Mucosa of descending colon (tissue), 3 donors: ENCODE measurements around the gene ZNF217. TPM values are rescaled to one million over a fixed set of nuclear protein-coding genes. Genes with fewer than 3 reads are reported as not detected.
"Not testable (repeated sequence)": the region's sequence is repeated elsewhere in the genome, so short reads cannot be mapped to it uniquely, and the experiment has no call there.

ENCODE experiments used
- ATAC-seq: fragments of 200-7000 bp; cut with Tn5 transposase; one replicate; pipeline ENCODE4 v1.9.1; 2020; ENCODE audit warnings: mild to moderate bottlenecking, moderate library complexity
- DNase-seq, 3 donors: peaks; one replicate each; pipeline ENCODE4 v3.0.0-alpha.2; 2020
- H3K36me3 ChIP-seq: fragments of 200-600 bp; one replicate; pipeline ENCODE4 v1.8.0; 2021; ENCODE audit warnings: low read depth, mild to moderate bottlenecking
- H3K4me1 ChIP-seq: fragments of 200-600 bp; one replicate; pipeline ENCODE4 v1.8.0; 2021; ENCODE audit warnings: low read depth, mild to moderate bottlenecking
- H3K4me3 ChIP-seq: fragments of 200-600 bp; one replicate; pipeline ENCODE4 v1.8.0; 2021; ENCODE audit warnings: mild to moderate bottlenecking
- H3K9me3 ChIP-seq: fragments of 200-600 bp; one replicate; pipeline ENCODE4 v1.8.0; 2021; ENCODE audit warnings: mild to moderate bottlenecking
- intact Hi-C, 2 donors: fragments of 100-400 bp; cut with DNase I in 1 of 2; cut with micrococcal nuclease in 1 of 2; formaldehyde crosslinking; loops; one replicate each; pipeline versions ENCODE4 v1.11.0 to v1.11.1; 2022; cut with DNase I, micrococcal nuclease
- total RNA-seq, 3 donors: library from RNA; stranded (reverse); fragmentation: NEBNext Ultra II Directional in 2 of 3; extraction: Animal tissue kit (Norgen Biotek cat#: 25700) in 2 of 3; gene quantifications; one replicate each; pipeline versions ENCODE4 v1.2.1 to v1.2.4, GENCODE V29; 2021 to 2023
- TF ChIP-seq, protein P1 (sequence below): fragments of 200-600 bp; IDR thresholded peaks from one replicate; pipeline ENCODE4 v1.8.0; 2022; ENCODE audit warnings: antibody characterized with exemption, mild to moderate bottlenecking
- donor health status: DM: no; HTN: no; CAD: no; lungs with moderate emphysema.
- donor health status: DM: no; HTN: no; CAD: no.
- donor health status: DM: no; HTN: yes; CAD: no.

The ZNF217 gene
- total RNA-seq, 3 donors from 2014 or later: 38.9 to 79.8 (median 78.2) TPM

DNA sequence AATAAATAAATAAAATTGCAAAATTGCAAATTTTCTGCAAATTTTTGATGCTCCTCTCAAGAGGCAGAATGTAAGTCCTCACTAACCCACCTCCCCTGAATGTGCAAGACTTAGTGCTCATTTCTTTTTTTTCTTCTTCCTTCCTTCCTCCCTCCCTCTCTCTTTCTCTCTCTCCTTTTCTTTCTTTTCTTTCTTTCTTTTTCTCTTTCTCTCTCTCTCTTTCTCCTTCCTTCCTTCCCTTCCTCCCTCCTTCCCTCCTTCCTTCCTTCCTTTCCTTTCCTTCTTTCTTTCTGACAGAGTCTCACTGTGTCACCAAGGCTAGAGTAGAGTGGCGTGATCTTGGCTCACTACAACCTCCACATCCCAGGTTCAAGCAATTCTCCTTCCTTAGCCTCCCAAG lies 60.1 kb downstream of the ZNF217 start:
- no peak for ATAC-seq
- TF ChIP-seq, protein P1, sequence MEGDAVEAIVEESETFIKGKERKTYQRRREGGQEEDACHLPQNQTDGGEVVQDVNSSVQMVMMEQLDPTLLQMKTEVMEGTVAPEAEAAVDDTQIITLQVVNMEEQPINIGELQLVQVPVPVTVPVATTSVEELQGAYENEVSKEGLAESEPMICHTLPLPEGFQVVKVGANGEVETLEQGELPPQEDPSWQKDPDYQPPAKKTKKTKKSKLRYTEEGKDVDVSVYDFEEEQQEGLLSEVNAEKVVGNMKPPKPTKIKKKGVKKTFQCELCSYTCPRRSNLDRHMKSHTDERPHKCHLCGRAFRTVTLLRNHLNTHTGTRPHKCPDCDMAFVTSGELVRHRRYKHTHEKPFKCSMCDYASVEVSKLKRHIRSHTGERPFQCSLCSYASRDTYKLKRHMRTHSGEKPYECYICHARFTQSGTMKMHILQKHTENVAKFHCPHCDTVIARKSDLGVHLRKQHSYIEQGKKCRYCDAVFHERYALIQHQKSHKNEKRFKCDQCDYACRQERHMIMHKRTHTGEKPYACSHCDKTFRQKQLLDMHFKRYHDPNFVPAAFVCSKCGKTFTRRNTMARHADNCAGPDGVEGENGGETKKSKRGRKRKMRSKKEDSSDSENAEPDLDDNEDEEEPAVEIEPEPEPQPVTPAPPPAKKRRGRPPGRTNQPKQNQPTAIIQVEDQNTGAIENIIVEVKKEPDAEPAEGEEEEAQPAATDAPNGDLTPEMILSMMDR: no peak

DNA sequence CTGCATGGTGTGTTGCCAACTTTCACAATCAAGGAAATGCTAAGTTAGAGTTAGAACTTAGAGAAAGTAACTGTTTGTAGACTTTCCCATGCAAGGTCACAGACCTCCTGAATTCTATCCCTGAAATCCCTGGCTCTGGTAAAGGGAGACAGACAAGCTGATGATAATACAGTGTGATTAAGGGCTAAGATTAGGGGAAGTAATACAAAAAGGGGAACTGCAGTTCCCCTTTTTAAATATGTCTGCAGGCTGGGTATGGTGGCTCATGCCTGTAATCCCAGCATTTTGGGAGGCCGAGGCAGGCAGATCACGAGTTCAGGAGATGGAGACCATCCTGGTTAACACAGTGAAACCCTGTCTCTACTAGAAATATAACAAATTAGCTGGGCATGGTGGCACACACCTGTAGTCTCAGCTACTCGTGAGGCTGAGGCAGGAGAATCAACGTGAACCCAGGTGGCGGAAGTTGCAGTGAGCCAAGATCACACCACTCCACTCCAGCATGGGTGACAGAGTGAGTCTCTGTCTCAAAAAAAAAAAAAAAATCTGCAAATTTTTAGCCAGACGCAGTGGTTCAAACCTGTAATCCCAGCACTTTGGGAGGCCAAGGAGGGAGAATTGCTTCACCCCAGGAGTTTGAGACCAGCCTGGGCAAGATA lies 60.9 kb downstream of the ZNF217 start:
- H3K4me3 ChIP-seq, H3K4me1 ChIP-seq, ATAC-seq, H3K9me3 ChIP-seq, H3K36me3 ChIP-seq, intact Hi-C loops, DNase-seq: not testable (repeated sequence)

More for the DNA sequence above, 60.1 kb downstream of the ZNF217 start:
- no peaks in the 10 kb centered on the region for H3K36me3 ChIP-seq
- H3K9me3 ChIP-seq: no peaks in the 10 kb centered on the region
- H3K4me3 ChIP-seq: no peak overlapping the region
- H3K4me1 ChIP-seq: no peaks in the 10 kb centered on the region
- DNase-seq: no peak
- intact Hi-C loops: no loop called here

GRCh38 chr20:53530440-53530839 lies 63.2 kb downstream of the ZNF217 start:
- DNase-seq (no peak), ATAC-seq (no peak)
- intact Hi-C loops: no loop called here

GRCh38 chr20:53529658-53530057 lies 64.0 kb downstream of the ZNF217 start:
- Histone ChIP-seq H3K9me3 (no peaks in the 10 kb centered on the region), H3K4me1 (no peaks in the 10 kb centered on the region), H3K36me3 (no peaks in the 10 kb centered on the region), H3K4me3 (no peak overlapping the region)
- no peak for DNase-seq
- TF ChIP-seq, protein P1: no peak
- intact Hi-C loops: no loop called here
- no peak for ATAC-seq

More at GRCh38 chr20:53530440-53530839, 63.2 kb downstream of the ZNF217 start:
- TF ChIP-seq, protein P1: no peak
- no peak overlapping the region for H3K4me3 ChIP-seq
- no peaks in the 10 kb centered on the region for H3K9me3 ChIP-seq
- no peaks in the 10 kb centered on the region for H3K36me3 ChIP-seq
- no peaks in the 10 kb centered on the region for H3K4me1 ChIP-seq

DNA sequence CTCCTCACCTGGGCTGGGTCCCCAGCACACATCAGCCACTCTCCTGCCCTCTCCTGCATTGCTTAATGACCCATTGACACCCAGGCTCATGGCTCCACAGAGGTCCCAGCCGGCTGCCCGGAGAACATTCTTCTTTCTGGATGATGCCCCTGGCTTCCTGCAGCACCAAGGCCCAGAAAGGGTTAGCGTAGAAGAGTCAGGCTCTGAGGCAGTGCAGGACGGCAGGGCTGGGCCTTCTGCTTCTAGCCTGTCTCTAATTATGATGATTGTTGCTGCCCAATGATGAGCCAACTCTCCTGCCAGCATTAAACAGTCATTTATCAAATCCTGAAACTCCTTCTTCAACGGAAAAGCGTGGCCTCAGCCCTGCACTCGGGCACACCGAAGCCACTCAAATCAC lies 66.4 kb downstream of the ZNF217 start:
- TF ChIP-seq, protein P1: no peak
- Histone ChIP-seq H3K4me1 (no peaks in the 10 kb centered on the region), H3K9me3 (no peaks in the 10 kb centered on the region), H3K36me3 (no peaks in the 10 kb centered on the region), H3K4me3 (no peak overlapping the region)
- intact Hi-C loops: no loop called here
- no peak for DNase-seq
- ATAC-seq: no peak

- intact Hi-C loops: no loop called here
- no peaks in the 10 kb centered on the region for H3K4me1 ChIP-seq
- no peaks in the 10 kb centered on the region for H3K9me3 ChIP-seq
- ATAC-seq: no peak
- no peak for DNase-seq
- no peak overlapping the region for H3K4me3 ChIP-seq
- TF ChIP-seq, protein P1: no peak
- no peaks in the 10 kb centered on the region for H3K36me3 ChIP-seq
Measured at GRCh38 chr20:53524589-53525312, 68.9 kb downstream of the ZNF217 start.

DNA sequence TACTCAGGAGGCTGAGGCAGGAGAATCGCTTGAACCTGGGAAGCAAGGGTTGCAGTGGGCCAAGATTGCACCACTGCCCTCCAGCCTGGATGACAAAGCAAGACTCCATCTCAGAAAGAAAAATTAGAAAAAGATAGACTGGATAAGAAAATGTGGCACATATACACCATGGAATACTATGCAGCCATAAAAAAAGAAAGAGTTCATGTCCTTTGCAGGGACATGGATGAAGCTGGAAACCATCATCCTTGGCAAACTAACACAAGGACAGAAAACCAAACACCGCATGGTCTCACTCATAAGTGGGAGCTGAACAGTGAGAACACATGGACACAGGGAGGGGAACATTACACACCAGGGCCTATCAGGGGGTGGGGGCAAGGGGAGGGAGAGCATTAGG lies 70.0 kb downstream of the ZNF217 start:
- ATAC-seq, H3K4me3 ChIP-seq, H3K9me3 ChIP-seq, H3K36me3 ChIP-seq, intact Hi-C loops, DNase-seq, H3K4me1 ChIP-seq: not testable (repeated sequence)
